Immature natural killer cell (primary cell): ENCODE data around the gene YAE1. TPM values are rescaled to one million over a fixed set of nuclear protein-coding genes. Genes with fewer than 3 reads are reported as not detected.

Source experiments
- DNase-seq, 3 donors: peaks; one replicate each; pipeline ENCODE4 v3.0.0; 2022; ENCODE audit warnings: mixed read lengths in 1 of 3
- H3K27ac Mint-ChIP-seq, 6 donors: one replicate each; pipeline ENCODE4 v1.8.0; 2020; ENCODE audit warnings: mixed read lengths in 6 of 6, mild to moderate bottlenecking in 5 of 6, inconsistent platforms in 4 of 6, moderate library complexity in 3 of 6
- H3K27me3 Mint-ChIP-seq, 3 donors: one replicate each; pipeline ENCODE4 v1.8.0; 2020 to 2021; ENCODE audit warnings: low read depth in 3 of 3, mild to moderate bottlenecking in 3 of 3, mixed read lengths in 3 of 3, moderate library complexity in 3 of 3, inconsistent platforms in 1 of 3
- H3K36me3 Mint-ChIP-seq, 3 donors: one replicate each; pipeline ENCODE4 v1.8.0; 2020; ENCODE audit warnings: mixed read lengths in 3 of 3, inconsistent platforms in 2 of 3, mild to moderate bottlenecking in 2 of 3
- H3K4me1 Mint-ChIP-seq, 2 donors: one replicate each; pipeline ENCODE4 v1.8.0; 2020; ENCODE audit warnings: inconsistent platforms in 2 of 2, mild to moderate bottlenecking in 2 of 2, mixed read lengths in 2 of 2, moderate library complexity in 1 of 2
- H3K4me3 Mint-ChIP-seq, 5 donors: one replicate each; pipeline ENCODE4 v1.8.0; 2020; ENCODE audit warnings: mild to moderate bottlenecking in 5 of 5, mixed read lengths in 5 of 5, inconsistent platforms in 3 of 5, moderate library complexity in 3 of 5
- H3K9me3 Mint-ChIP-seq, 6 donors: one replicate each; pipeline ENCODE4 v1.8.0; 2020; ENCODE audit warnings: mild to moderate bottlenecking in 6 of 6, mixed read lengths in 6 of 6, inconsistent platforms in 4 of 6, moderate library complexity in 3 of 6
- polyA plus RNA-seq, 3 donors: library from polyadenylated mRNA; unstranded; fragments of 300-500 nt; fragmentation: Illumina TruSeq; gene quantifications; one replicate each; pipeline ENCODE4 v1.2.3, GENCODE V29; 2021

The YAE1 gene, protein sequence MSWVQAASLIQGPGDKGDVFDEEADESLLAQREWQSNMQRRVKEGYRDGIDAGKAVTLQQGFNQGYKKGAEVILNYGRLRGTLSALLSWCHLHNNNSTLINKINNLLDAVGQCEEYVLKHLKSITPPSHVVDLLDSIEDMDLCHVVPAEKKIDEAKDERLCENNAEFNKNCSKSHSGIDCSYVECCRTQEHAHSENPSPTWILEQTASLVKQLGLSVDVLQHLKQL
- polyA plus RNA-seq = 1 to 10 TPM; 6.3 to 9.2 (median 9.1) TPM

DNA sequence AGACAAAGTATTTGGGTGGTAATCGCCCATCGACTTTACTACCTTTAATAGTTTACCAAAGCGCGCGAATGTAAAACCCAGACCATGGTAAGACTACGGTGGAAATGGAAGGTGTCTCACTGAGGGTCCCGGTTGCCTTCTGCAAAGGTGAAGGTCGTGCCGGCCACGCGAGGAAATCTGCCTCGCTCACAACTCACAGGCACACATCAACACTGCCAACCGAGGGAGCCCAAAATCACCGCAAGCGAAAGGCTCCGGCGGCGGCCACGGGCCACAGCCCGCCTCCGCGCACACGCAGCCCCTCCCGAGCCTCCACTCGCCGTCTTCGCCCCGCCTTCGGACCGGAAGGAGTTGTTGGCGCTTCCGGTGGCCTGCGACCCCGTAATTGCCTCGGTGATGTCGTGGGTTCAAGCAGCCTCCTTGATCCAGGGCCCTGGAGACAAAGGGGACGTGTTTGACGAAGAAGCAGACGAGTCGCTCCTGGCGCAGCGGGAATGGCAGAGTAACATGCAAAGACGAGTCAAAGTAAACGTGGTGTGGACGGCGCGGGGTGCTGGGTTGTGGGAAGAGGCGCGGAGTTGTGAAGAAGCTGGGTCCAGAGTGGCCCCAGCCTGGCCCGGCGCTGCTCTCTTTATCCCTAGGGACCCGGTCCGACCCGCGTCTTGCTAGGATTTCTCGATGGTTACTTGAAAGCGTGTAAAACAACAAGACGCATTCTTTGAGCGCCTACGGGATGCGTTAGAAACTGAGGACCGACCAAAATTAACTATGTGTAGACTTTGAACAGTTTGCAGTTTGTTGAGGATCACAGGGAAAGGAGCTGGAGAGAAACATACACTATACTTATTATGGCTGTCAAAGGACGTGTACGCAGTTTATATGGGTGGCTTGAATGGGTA lies at the start of gene YAE1:
TSS of gene YAE1 (plus strand) at position 382 of the 899 bp plus-strand sequence. CDS start at position 397, 15 bp downstream.
- Mint-ChIP-seq H3K4me3 (peak within 1 kb of the TSS; percentile 97 to 100 (median 100)), H3K27ac (peak within 1 kb of the TSS; percentile 85 to 97 (median 96)), H3K36me3 (peaks cover 0 to 4% (median 0%) of the 10 kb centered on the region in 3 donors), H3K27me3 (peaks cover 0 to 2% (median 2%) of the 10 kb centered on the region in 3 donors), H3K9me3 (no peaks in the 10 kb centered on the region), H3K4me1 (peaks cover 20 to 31% of the 10 kb centered on the region in 2 donors)
- DNase-seq = peak; percentile 71 to 81 (median 76)

DNA sequence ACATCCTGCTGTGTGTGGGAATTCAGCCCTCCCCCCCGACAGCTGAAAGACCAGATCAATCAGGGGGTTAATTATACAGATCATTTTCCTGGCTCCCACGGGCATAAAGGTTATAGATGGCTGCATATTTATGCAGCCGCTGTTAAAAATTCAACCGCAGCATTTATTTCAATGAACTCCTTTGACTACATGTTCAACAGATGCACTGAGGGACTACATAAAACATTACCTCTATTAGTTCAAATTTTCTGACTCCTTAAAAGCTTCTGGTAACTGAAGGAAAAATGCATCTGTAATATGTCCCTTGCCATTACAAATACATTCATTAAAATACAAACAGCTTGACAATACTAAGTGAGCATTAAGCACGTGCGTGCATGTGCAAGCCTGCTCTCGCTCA lies 49.7 kb upstream of the YAE1 start:
- H3K36me3 Mint-ChIP-seq = no peaks in the 10 kb centered on the region
- DNase-seq = no peak
- no peaks in the 10 kb centered on the region for H3K9me3 Mint-ChIP-seq
- peaks cover 2 to 6% of the 10 kb centered on the region in 2 donors for H3K4me1 Mint-ChIP-seq
- H3K27me3 Mint-ChIP-seq = peaks cover 0 to 12% (median 1%) of the 10 kb centered on the region in 3 donors
- no peak overlapping the region for H3K27ac Mint-ChIP-seq
- H3K4me3 Mint-ChIP-seq = no peak overlapping the region

DNA sequence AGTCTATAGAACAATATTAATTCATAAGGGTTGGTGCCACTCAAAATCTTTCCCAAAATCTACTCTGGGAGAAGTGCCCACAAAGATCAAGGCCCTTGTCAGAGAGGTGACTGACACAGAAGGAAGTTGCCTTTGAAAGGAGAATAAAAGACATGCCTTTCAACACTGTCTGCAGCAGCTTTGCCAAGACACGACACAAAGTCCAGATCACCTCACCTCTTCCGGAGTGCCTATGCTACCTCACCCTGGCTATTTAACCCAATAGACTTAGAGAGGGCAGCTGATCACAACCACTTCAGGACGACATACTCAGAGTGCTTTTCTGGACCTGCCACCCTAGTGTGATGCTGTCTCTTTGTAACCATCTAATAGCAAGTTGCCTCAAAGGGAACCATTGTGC lies 49.0 kb upstream of the YAE1 start:
- Mint-ChIP-seq H3K36me3 (no peaks in the 10 kb centered on the region), H3K4me3 (no peak overlapping the region), H3K9me3 (no peaks in the 10 kb centered on the region), H3K27ac (no peak overlapping the region), H3K4me1 (peaks cover 2 to 6% of the 10 kb centered on the region in 2 donors), H3K27me3 (peaks cover 0 to 13% (median 0%) of the 10 kb centered on the region in 3 donors)
- no peak for DNase-seq

DNA sequence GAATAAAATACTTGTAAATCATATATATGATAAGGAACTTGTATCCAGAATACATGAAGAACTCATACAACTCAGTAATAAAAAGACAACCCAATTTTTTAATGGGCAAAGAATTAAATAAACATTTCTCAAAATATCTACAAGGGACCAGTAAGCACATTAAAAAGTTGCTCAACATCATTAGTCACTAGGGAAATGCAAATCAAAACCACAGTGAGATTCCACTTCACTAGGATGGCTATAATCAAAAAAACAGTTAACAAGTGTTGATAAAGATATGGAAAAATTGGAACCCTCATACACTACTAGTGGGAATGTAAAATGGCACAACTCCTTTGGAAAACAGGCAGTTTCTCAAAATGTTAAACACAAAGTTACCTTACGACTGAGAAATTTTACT lies 40.3 kb upstream of the YAE1 start:
- Mint-ChIP-seq H3K27ac (no peak overlapping the region), H3K9me3 (no peaks in the 10 kb centered on the region), H3K4me1 (no peaks in the 10 kb centered on the region), H3K36me3 (no peaks in the 10 kb centered on the region), H3K27me3 (peaks cover 5 to 20% (median 6%) of the 10 kb centered on the region in 3 donors), H3K4me3 (no peak overlapping the region)
- no peak for DNase-seq

DNA sequence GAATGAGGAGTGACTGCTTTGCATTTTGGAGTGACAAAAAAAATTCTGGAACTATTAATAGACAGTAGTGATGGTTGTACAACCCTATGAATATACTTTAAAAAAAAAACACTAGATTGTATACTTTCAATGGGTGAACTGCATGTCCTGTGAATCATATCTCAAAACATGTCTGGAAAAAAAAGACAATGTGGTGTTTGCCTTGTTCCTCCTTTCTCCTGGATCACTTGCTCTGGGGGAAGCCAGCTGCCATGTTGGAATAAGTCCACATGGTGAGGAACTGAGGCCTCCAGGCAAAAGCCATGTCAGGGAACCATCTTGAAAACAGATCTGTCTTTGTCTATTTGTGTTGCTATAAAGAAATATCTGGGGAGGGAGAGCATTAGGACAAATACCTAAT lies 39.5 kb upstream of the YAE1 start:
- Mint-ChIP-seq H3K36me3 (no peaks in the 10 kb centered on the region), H3K27me3 (peaks cover 5 to 14% (median 6%) of the 10 kb centered on the region in 3 donors)

DNA sequence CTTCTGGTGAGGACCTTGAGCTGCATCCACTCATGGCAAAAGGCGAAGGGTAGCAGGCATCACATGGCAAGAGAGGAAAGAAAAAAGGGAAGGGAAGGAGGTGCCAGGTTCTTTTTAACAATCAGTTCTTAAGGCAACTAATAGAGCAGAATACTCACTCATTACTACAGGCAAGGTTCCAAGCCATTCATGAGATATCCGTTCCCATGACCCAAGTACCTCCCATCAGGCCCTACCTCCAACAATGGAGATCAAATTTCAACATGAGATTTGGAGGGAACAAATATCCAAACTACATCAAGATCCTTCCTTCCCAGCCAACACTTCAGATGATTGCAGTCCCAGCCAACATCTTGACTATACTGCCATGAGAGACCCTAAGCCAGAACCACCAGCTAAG lies 38.9 kb upstream of the YAE1 start:
- H3K4me3 Mint-ChIP-seq = no peak overlapping the region
- peaks cover 5 to 14% (median 6%) of the 10 kb centered on the region in 3 donors for H3K27me3 Mint-ChIP-seq
- no peaks in the 10 kb centered on the region for H3K9me3 Mint-ChIP-seq
- no peak for DNase-seq
- no peaks in the 10 kb centered on the region for H3K36me3 Mint-ChIP-seq
- H3K4me1 Mint-ChIP-seq = no peaks in the 10 kb centered on the region
- H3K27ac Mint-ChIP-seq = no peak overlapping the region

More for the DNA sequence above, 39.5 kb upstream of the YAE1 start:
- no peak overlapping the region for H3K27ac Mint-ChIP-seq
- no peak for DNase-seq
- no peak overlapping the region for H3K4me3 Mint-ChIP-seq
- no peaks in the 10 kb centered on the region for H3K4me1 Mint-ChIP-seq
- no peaks in the 10 kb centered on the region for H3K9me3 Mint-ChIP-seq

DNA sequence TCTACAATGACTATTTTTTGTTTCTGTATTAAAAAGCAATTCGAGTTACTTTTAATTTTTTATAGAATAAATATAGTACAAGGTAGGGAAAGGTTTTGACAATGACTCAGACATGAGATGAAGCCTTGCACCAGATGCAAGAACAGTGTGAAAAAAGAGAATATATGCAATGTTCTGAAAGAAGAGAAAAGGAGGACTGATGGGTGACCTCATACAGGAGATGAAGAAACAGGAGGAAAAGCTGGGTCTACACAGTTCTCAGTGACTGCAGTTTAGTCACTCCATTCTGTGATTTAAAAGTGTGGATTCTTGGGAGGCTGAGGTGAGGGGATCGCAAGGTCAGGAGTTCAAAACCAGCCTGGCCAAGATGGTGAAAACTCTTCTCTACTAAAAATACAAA lies 38.3 kb upstream of the YAE1 start:
- no peak for DNase-seq
- Mint-ChIP-seq H3K4me1 (no peaks in the 10 kb centered on the region), H3K27ac (no peak overlapping the region), H3K36me3 (no peaks in the 10 kb centered on the region), H3K4me3 (no peak overlapping the region), H3K9me3 (no peaks in the 10 kb centered on the region), H3K27me3 (peaks cover 5 to 16% (median 6%) of the 10 kb centered on the region in 3 donors)

DNA sequence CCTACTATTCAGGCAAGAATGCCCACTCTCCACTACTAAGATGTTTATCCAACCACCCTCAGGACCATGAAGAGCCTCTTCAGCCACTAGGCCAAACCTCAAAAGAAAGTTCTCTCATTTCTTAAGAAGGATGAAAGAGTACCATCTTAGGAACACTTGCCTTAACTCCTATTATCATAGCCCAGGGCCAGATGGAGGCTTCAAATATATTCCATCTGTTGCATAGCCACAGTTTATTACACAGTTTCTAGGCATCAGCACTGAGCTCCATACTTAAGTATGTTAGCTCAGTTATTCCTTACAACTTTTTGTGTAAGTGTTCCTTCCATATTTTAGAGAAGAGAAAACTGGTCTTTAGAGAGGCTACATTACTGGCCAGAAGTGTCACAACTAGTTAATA lies 37.4 kb upstream of the YAE1 start:
- Mint-ChIP-seq H3K27ac (no peak overlapping the region), H3K4me3 (no peak overlapping the region), H3K9me3 (no peaks in the 10 kb centered on the region), H3K27me3 (peaks cover 3 to 13% (median 6%) of the 10 kb centered on the region in 3 donors), H3K4me1 (no peaks in the 10 kb centered on the region), H3K36me3 (no peaks in the 10 kb centered on the region)
- DNase-seq = no peak

DNA sequence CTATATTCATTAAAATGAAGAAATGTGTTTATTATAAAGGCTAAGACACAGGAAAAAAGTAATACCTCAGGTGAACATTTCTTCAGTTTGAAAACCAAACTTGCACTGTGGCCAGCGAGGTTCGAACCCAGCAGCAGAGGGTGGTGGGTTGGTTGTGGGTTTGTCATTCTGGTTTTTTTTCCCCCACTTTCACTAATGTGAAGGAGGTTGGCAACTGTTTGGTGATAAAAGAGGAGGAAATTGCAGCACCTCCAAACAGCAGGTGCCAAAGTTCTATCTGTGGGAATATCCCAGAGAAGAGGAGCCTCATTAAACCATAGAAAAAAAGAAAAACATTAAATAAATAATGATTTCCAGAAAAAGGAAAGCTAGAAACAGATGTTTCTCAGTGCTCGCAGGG lies 36.6 kb upstream of the YAE1 start:
- H3K4me3 Mint-ChIP-seq = no peak overlapping the region
- no peaks in the 10 kb centered on the region for H3K36me3 Mint-ChIP-seq
- no peak for DNase-seq
- no peak overlapping the region for H3K27ac Mint-ChIP-seq
- peaks cover 3 to 8% (median 3%) of the 10 kb centered on the region in 3 donors for H3K27me3 Mint-ChIP-seq
- H3K4me1 Mint-ChIP-seq = no peaks in the 10 kb centered on the region
- H3K9me3 Mint-ChIP-seq = no peaks in the 10 kb centered on the region

DNA sequence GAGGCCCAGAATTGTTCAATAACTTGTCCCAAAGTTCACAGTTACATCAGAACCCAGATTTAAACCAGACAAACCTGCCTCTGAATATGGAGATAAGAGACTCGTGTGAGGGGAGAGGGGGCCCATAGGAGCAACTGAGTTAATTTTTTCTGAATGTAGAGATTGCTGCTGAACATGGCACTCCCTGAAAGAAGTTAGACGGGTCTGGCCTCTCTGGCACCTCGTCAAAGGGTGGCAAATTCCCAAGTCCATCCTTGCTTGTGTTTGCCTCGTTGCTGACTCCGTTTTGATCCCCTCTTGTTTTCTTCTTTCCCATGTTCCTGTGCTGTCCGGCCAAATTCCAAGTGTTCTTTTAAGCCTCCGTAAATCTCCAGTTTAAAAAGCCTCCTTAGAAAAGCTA lies 35.2 kb upstream of the YAE1 start:
- no peaks in the 10 kb centered on the region for H3K4me1 Mint-ChIP-seq
- no peak for DNase-seq
- no peaks in the 10 kb centered on the region for H3K36me3 Mint-ChIP-seq
- no peak overlapping the region for H3K4me3 Mint-ChIP-seq
- H3K27me3 Mint-ChIP-seq = peaks cover 3 to 12% (median 4%) of the 10 kb centered on the region in 3 donors
- no peak overlapping the region for H3K27ac Mint-ChIP-seq
- no peaks in the 10 kb centered on the region for H3K9me3 Mint-ChIP-seq

DNA sequence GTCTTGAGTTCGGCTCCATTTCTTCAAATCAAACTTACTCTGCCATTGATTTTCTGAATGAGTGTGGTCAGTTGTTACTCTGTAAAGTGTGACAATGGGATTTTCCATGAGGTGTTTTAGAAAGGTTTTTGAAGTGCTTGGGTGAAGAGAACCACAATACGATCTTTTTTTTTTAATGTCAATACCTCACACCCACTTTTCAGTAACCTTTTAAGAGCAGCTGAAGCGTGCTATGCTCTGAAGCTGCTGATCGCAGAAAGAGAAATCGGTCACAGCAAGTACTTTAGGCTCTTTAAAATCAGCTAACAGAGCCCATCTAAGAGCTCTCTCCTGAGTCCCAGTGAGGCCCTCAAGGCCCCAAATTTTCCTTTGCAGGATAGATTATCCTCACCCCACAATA lies 34.4 kb upstream of the YAE1 start:
- DNase-seq = no peak
- Mint-ChIP-seq H3K4me1 (no peaks in the 10 kb centered on the region), H3K36me3 (no peaks in the 10 kb centered on the region), H3K27ac (no peak overlapping the region), H3K4me3 (no peak overlapping the region), H3K9me3 (no peaks in the 10 kb centered on the region), H3K27me3 (peaks cover 1 to 14% (median 3%) of the 10 kb centered on the region in 3 donors)

DNA sequence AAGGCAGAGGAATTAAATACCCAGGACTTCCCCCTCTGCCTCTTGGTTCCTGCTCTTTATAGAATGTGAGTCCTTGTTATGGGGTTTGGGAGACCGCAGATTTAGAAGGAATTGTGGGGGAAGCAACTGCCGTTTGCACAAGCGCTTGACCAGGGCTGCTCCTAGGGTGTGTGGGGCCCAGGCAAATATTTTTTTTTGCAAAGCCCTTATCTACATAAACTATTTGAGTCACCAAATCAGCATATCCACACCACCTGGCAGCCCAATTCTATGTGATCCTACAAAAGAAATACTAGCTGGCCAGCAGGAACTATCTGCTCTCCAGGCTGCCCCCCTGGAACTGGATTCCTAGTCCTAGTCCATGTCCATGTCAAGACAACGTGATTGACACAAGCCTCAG lies 33.4 kb upstream of the YAE1 start:
- DNase-seq = no peak
- no peaks in the 10 kb centered on the region for H3K36me3 Mint-ChIP-seq
- peaks cover 0 to 12% (median 1%) of the 10 kb centered on the region in 3 donors for H3K27me3 Mint-ChIP-seq
- H3K4me1 Mint-ChIP-seq = no peaks in the 10 kb centered on the region
- no peak overlapping the region for H3K27ac Mint-ChIP-seq
- no peaks in the 10 kb centered on the region for H3K9me3 Mint-ChIP-seq
- no peak overlapping the region for H3K4me3 Mint-ChIP-seq

DNA sequence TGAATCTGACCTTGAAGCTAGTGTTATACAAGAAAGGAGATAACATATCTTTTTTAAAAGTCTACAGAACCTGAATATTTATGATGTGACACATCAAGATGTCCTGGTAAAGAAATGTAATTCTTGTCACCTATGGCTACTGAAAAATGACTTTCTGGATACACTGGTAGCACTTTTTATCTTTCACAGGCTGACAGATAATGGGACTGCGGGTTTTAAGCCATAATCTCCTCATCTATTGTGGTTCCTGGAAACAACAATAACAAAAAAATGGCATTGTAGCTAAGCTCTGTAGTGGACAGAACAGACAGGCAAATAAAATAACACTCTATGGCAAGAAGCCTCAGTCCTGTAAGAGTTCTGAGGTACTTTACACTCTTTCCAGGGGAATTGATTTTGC lies 31.6 kb upstream of the YAE1 start:
- H3K27me3 Mint-ChIP-seq = peaks cover 1 to 12% (median 3%) of the 10 kb centered on the region in 3 donors
- no peak overlapping the region for H3K4me3 Mint-ChIP-seq
- H3K27ac Mint-ChIP-seq = no peak overlapping the region
- H3K9me3 Mint-ChIP-seq = no peaks in the 10 kb centered on the region
- DNase-seq = no peak
- H3K36me3 Mint-ChIP-seq = no peaks in the 10 kb centered on the region
- no peaks in the 10 kb centered on the region for H3K4me1 Mint-ChIP-seq

DNA sequence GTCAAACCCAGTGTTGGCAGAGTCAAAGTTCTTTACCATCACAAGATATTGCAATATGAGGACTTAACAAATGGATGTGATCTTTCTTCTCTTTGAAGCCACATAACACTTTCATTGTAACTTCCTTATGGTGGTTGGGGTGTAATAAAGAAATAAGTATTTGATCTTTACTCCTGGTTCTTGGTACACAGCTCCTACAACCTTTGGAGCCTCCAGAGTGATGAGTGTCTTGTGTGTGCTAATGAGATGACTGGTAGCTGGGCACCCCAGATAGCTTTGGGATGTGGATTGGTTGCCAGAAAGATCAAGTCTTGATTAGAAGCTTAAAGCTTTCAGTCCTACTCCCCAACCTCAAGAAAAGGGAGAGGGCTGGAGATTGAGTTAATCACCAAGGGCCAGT lies 31.1 kb upstream of the YAE1 start:
- Mint-ChIP-seq H3K4me3 (no peak overlapping the region), H3K36me3 (no peaks in the 10 kb centered on the region), H3K4me1 (no peaks in the 10 kb centered on the region), H3K27me3 (peaks cover 1 to 12% (median 3%) of the 10 kb centered on the region in 3 donors), H3K9me3 (no peaks in the 10 kb centered on the region), H3K27ac (no peak overlapping the region)
- DNase-seq = no peak
